Heart right ventricle (tissue), 16 donors: ENCODE results near the gene MYO10. TPM values are rescaled to one million over a fixed set of nuclear protein-coding genes. Genes with fewer than 3 reads are reported as not detected.

Source experiments
- ATAC-seq, 8 donors: fragments of 200-7000 bp; cut with Tn5 transposase; one replicate each; pipeline ENCODE4 v1.9.1; 2020; ENCODE audit warnings: mild to moderate bottlenecking in 8 of 8, moderate library complexity in 8 of 8, moderate number of reproducible peaks in 1 of 8
- DNase-seq, 2 donors: peaks; one replicate each; pipeline ENCODE4 v3.0.0-alpha.2; 2020
- H3K27ac ChIP-seq, 10 donors: fragments of 200-600 bp; sonication (generic) in 2 of 10; one replicate each; pipeline versions ENCODE4 v1.5.0 to v1.8.0; 2020 to 2022; ENCODE audit warnings: mild to moderate bottlenecking in 3 of 10
- H3K27me3 ChIP-seq, 7 donors: fragments of 200-600 bp; one replicate each; pipeline ENCODE4 v1.8.0; 2021 to 2022; ENCODE audit warnings: mild to moderate bottlenecking in 2 of 7
- H3K36me3 ChIP-seq, 9 donors: fragments of 200-600 bp; sonication (generic) in 1 of 9; one replicate each; pipeline versions ENCODE4 v1.5.0 to v1.8.0; 2020 to 2022; ENCODE audit warnings: mild to moderate bottlenecking in 2 of 9
- H3K4me1 ChIP-seq, 9 donors: fragments of 200-600 bp; sonication (generic) in 1 of 9; one replicate each; pipeline versions ENCODE4 v1.5.0 to v1.8.0; 2020 to 2022; ENCODE audit warnings: mild to moderate bottlenecking in 4 of 9
- H3K4me3 ChIP-seq, 10 donors: fragments of 200-600 bp; sonication (generic) in 2 of 10; one replicate each; pipeline versions ENCODE4 v1.5.0 to v1.8.0; 2020 to 2022; ENCODE audit warnings: mild to moderate bottlenecking in 7 of 10, moderate library complexity in 2 of 10
- H3K9me3 ChIP-seq, 11 donors: fragments of 200-600 bp in 10 of 11; sonication (generic) in 2 of 11; one replicate each; pipeline versions ENCODE4 v1.5.0 to v1.8.0; 2013 to 2022; ENCODE audit warnings: mild to moderate bottlenecking in 2 of 11, control low read depth in 1 of 11, moderate library complexity in 1 of 11
- WGBS, 2 donors: extraction: QIAGEN DNeasy Blood & Tissue Kit; methylation state at CpG; one replicate each; pipeline ENCODE4 v1.1.7; 2013; ENCODE audit warnings: inconsistent platforms in 1 of 2; 5-methylcytosine and 5-hydroxymethylcytosine counted together
- intact Hi-C, 10 donors: fragments of 100-400 bp; cut with DNase I; formaldehyde crosslinking; loops; one replicate each; pipeline versions ENCODE4 v1.11.1 to v1.14.2; 2022
- polyA plus RNA-seq, 2 donors: library from polyadenylated mRNA; stranded (reverse); fragments of 200-250 nt; gene quantifications; one replicate each; pipeline ENCODE4 v1.2.3, GENCODE V29; 2013
- total RNA-seq, 10 donors: library from RNA; stranded (reverse); fragmentation: NEBNext Ultra II Directional in 3 of 10; extraction: Animal tissue kit (Norgen Biotek cat#: 25700) in 3 of 10; gene quantifications; one replicate each; pipeline versions ENCODE4 v1.2.1 to v1.2.4, GENCODE V29; 2021 to 2023
- TF ChIP-seq, protein P1 (sequence below), 9 donors: fragments of 200-600 bp; sonication (generic) in 2 of 9; IDR thresholded peaks; one replicate each; pipeline versions ENCODE4 v1.5.0 to v1.8.0; 2021 to 2022; ENCODE audit warnings: antibody characterized with exemption in 9 of 9, mild to moderate bottlenecking in 5 of 9, moderate library complexity in 1 of 9
- donor health status: Arrhythmogenic right ventricular cardiomyopathy.
- donor health status: ischemic (EF 13 %, LVEDD 7.1; RV severe dilation, severe dysfunction).
- donor health status: healthy with polysubstance abuse.
- donor health status: DM: no; HTN: yes; CAD: no.
- donor health status: DM: no; HTN: no; CAD: no.
- donor health status: ischemic (EF 25% LVEDD 6.9; RV normal size, moderate dysfunction).
- donor health status: ischemic (EF 25% LVEDD 5.7; RV mildly dilated, moderate dysfunction).
- donor health status: healthy.
- donor health status: DM: yes; HTN: yes; CAD: no.
- donor health status: Ischemic cardiomyopathy.
- donor health status: ischemic (EF 35%, LVEDD 5.7; RV mildly dilated, moderate dysfunction).
- donor health status: nonischemic (EF 11% LVEDD 7.7; RV severe dilation, severe dysfunction).
- donor health status: DM: yes; HTN: yes; CAD: no.
- donor health status: PGD.
- donor health status: ischemic (EF 29% LVEDD 5.4; RV normal size, mild dysfunction).
- donor health status: nonischemic (EF 23%, LVEDD 6.1; RV moderate dilation, normal function).

Gene MYO10
- total and polyA plus RNA-seq, 12 donors: 1.2 to 8.2 (median 4.6) TPM

GRCh38 chr5:16792598-16793275, 143.4 kb downstream of the MYO10 start:
- no peak for DNase-seq
- intact Hi-C loops: loop anchor here in 8 of 10 donors (1.0 to 10.0 kb wide), 7 partner anchors 140 to 397 kb away; partner anchors contain the start of gene MYO10 (in 2 of the 8)
- TF ChIP-seq, protein P1, sequence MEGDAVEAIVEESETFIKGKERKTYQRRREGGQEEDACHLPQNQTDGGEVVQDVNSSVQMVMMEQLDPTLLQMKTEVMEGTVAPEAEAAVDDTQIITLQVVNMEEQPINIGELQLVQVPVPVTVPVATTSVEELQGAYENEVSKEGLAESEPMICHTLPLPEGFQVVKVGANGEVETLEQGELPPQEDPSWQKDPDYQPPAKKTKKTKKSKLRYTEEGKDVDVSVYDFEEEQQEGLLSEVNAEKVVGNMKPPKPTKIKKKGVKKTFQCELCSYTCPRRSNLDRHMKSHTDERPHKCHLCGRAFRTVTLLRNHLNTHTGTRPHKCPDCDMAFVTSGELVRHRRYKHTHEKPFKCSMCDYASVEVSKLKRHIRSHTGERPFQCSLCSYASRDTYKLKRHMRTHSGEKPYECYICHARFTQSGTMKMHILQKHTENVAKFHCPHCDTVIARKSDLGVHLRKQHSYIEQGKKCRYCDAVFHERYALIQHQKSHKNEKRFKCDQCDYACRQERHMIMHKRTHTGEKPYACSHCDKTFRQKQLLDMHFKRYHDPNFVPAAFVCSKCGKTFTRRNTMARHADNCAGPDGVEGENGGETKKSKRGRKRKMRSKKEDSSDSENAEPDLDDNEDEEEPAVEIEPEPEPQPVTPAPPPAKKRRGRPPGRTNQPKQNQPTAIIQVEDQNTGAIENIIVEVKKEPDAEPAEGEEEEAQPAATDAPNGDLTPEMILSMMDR (IDR thresholded peaks at IDR 0.05): no peak
- H3K36me3 ChIP-seq: no peaks in the 10 kb centered on the region
- H3K4me3 ChIP-seq: no peak overlapping the region
- no peak overlapping the region for H3K27ac ChIP-seq
- no peaks in the 10 kb centered on the region for H3K27me3 ChIP-seq
- WGBS, 2 donors: 86 to 89% methylated on average over 13 of the region's 13 CpGs
- no peak for ATAC-seq
- H3K4me1 ChIP-seq: peaks cover 0 to 9% (median 0%) of the 10 kb centered on the region in 9 donors
- no peaks in the 10 kb centered on the region for H3K9me3 ChIP-seq

GRCh38 chr5:16791904-16792597, 144.0 kb downstream of the MYO10 start:
- no peak overlapping the region for H3K4me3 ChIP-seq
- H3K36me3 ChIP-seq: no peaks in the 10 kb centered on the region
- H3K27ac ChIP-seq: no peak overlapping the region
- WGBS, 2 donors: 72 to 78% methylated on average over 10 of the region's 10 CpGs
- H3K4me1 ChIP-seq: peaks cover 0 to 9% (median 0%) of the 10 kb centered on the region in 9 donors
- H3K9me3 ChIP-seq: no peaks in the 10 kb centered on the region
- DNase-seq (no peak), ATAC-seq (no peak)
- no peaks in the 10 kb centered on the region for H3K27me3 ChIP-seq
- intact Hi-C loops: loop anchor here (1.0 to 10.0 kb wide), 12 partner anchors 140 to 399 kb away; partner anchors contain the start of gene MYO10 (in 2 of the 10)
- TF ChIP-seq, protein P1 (IDR thresholded peaks at IDR 0.05): no peak

GRCh38 chr5:16791036-16791705, 144.9 kb downstream of the MYO10 start:
- intact Hi-C loops: loop anchor here (1.0 to 10.0 kb wide), 12 partner anchors 141 to 400 kb away; partner anchors contain the start of gene MYO10 (in 2 of the 10)
- TF ChIP-seq, protein P1 (IDR thresholded peaks at IDR 0.05): peak; percentile 67 to 84 (median 77)
- H3K36me3 ChIP-seq: no peaks in the 10 kb centered on the region
- no peaks in the 10 kb centered on the region for H3K9me3 ChIP-seq
- H3K27me3 ChIP-seq: no peaks in the 10 kb centered on the region
- peaks cover 0 to 9% (median 0%) of the 10 kb centered on the region in 9 donors for H3K4me1 ChIP-seq
- peak in 2 of 8 donors; percentile 17 to 59 for ATAC-seq
- DNase-seq: peak in 1 of 2 donors; percentile 17
- no peak overlapping the region for H3K4me3 ChIP-seq
- 34 to 35% methylated on average over 6 of the region's 6 CpGs for WGBS, 2 donors
- H3K27ac ChIP-seq: no peak overlapping the region

GRCh38 chr5:16788957-16789356, 147.1 kb downstream of the MYO10 start:
- no peaks in the 10 kb centered on the region for H3K27me3 ChIP-seq

More at GRCh38 chr5:16788957-16789356, 147.1 kb downstream of the MYO10 start:
- Histone ChIP-seq H3K27ac (no peak overlapping the region), H3K36me3 (no peaks in the 10 kb centered on the region), H3K9me3 (no peaks in the 10 kb centered on the region), H3K4me3 (no peak overlapping the region), H3K4me1 (peaks cover 0 to 13% (median 0%) of the 10 kb centered on the region in 9 donors)
- intact Hi-C loops: loop anchor here in 4 of 10 donors (5.0 kb wide), 2 partner anchors 343 to 403 kb away; no protein-coding TSS in a partner anchor
- no peak for ATAC-seq
- 84 to 94% methylated on average over 5 of the region's 5 CpGs for WGBS, 2 donors
- TF ChIP-seq, protein P1 (IDR thresholded peaks at IDR 0.05): no peak
- DNase-seq: no peak
